HG02943 (cell line): ENCODE data around the gene EHMT2.
"Not testable (repeated sequence)": the region's sequence is repeated elsewhere in the genome, so short reads cannot be mapped to it uniquely, and the experiment has no call there.

ENCODE experiments used
- ATAC-seq: cut with Tn5 transposase; IDR thresholded peaks from one replicate; pipeline ENCODE4 v1.9.1; 2021; ENCODE audit warnings: mild to moderate bottlenecking, low read depth, moderate library complexity; ENCODE audit not compliant: unreplicated experiment

EHMT2 gene

DNA sequence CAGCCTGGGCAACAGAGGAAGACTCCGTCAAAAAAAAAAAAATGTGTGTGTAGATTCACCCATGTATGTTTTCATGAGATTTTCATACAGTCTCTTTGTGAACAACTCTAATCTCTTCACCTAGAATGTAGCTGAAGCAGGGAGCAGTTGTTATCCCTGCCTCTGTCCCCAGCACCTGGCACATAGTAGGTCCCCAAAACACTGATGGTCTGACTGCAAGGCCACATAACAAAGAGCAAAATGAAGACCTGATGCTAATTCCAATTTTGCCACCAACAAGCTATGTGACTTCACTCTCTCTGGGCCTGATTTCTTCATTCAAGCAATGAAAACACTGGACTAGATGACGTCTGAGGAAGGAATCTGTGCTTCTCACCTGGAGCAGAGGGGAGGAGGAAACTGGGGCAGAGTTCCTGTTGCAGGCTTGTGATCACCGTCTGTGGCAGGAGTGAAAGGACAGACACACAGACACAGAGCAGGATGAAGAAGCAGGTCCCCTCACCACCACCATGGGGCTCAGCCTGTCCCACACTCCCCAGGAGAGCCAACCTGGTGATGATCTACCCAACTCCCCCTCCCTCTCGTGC lies 23.3 kb downstream of the EHMT2 start:
- no peak for ATAC-seq

DNA sequence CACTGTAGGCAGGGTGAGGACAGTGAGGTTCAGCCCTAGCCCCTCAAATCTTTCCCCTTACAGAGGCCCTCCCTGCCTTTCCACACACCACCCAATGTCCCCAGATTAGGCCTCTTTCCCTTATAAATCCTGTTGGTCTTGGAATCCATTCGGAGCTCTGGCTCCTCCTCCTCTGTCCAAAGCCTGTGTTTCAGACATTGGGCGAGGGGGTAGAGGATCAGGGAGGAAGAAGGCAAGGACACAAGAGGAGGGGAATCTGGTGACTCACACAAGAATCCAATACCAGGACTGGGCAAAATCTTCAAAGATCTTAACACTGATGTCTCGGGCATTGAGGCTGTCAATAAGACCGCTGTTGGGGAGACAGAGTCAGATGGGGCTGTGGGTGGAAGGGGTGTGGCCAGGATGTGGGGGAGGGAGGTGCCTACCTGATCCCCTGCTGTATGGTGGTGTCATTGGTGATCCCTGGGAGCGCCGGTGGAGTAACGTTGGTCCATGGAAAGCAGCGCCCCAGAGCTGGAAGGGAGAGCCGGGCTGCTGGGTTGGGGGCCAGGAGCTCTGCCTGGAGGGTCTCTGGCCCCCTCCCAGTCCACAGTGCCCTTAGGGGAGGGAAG lies 26.3 kb downstream of the EHMT2 start:
- ATAC-seq, result no peak

DNA sequence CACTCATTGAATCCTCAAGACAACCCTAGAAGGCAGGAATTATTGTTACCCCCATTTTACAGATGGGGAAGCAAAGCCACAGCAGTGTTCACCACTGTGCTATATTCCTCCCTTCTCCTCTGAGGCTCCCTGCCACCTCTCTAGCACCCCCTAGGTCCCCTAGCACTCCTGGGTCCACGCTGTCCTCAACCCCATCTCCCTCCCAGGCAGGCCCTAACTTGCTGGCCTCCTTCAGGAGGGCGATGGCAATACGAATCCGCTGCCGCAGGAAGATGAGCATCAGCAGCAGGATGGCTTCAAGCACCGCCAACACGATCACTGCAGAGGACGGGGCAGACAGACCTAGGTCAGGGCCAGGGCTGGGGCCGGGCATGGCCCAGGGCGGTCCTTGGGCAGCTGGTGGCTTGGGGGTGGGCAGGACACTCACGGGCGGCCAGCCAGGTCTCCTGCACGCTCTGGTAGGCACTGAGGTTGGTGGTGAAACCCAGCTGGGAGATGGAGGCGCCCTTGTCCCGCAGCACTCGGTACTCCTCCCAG lies 27.0 kb downstream of the EHMT2 start:
- no peak for ATAC-seq

DNA sequence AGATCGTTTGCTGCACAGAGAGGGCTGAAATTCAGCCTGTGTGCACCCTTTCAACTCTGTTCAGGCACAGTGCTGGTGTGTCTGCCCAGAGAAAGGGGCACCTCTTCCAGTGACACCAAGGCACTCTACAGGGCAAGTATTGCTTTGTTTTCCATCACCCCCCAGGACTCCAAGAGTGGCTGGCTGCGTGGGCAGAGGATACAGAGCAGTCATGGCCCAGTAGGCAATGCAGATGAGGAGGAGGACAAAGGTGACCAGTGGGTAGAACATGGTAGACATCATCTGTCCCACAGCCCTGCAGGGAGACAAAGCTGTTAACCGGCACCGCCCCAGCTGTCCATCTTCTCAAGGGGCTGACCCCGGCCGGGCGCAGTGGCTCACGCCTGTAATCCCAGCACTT lies 28.2 kb downstream of the EHMT2 start:
- ATAC-seq, result no peak

DNA sequence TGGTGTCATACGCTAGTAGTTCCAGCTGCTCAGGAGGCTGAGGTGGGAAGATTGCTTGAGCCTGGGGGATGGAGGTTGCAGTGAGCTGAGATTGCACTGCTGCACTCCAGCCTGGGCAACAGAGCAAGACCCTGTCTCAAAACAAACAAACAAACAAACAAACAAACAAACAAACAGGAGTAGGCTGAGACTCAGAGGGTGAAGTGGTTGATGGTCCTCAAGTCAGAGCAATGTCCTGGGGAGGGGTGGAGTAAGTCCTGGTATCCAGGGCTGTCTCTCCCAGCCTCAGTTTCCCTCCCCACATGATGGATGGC lies 28.9 kb downstream of the EHMT2 start:
- ATAC-seq, result not testable (repeated sequence)

DNA sequence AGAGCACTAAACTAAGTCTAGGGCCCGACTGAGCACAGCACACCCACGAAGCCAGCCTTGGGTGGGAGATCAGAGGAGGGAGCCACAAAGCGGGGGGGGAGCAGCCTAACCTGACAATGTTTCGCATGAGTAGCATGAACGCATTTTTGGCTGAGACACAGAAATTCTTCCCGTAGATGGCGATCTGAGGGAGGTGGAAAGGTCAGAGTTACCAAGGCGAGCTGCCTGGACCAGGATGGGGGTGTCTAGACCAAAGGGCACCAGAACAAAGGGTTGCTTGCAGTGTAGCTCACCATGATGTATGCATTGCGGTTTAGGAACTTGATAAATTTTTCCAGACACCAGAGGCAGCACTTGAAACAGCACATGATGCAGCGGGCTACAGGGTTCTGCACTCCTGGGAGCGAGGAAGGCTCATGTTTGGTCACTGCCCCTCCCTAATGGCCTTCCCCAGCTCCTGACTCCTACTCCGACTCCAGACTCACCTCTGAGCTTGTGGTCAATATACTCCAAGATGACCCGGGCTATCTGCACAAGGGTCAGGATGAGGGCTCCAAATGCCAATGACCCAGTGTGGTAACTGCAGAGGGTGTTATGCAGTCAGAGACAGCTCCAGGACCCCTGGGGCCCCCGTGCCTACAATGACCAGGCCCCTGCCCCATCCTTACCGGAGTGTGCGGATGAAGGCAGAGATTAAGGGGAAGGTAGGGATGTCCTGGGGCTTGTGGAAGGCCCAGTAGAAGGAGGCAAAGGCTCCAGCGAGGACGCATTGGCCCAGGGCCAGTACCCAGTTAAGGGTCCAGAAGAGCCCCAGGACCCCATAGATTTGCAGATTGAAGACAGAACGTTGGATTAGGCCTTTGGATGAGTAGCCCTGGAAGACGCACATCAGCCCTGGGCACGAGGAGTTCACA lies 32.0 kb downstream of the EHMT2 start:
- no peak for ATAC-seq

DNA sequence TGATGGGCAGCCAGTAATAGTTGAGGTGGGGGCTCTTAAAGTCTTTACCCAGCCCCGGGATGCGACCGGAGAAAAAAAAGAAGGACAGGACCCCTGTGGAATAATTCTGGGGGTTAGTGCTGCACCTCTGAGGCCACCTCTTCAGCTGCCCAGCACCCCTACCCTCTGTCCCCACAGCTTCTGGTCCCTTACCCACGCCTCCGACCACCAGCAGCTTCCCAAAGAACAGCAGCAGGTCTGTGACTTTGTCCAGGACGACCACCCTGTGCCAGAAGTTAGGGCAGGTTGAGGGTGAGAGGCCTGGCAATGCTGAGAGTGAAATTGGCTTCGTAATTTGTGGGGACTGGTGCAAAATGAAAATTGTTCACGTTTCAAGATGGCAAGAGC lies 32.7 kb downstream of the EHMT2 start:
- no peak for ATAC-seq

DNA sequence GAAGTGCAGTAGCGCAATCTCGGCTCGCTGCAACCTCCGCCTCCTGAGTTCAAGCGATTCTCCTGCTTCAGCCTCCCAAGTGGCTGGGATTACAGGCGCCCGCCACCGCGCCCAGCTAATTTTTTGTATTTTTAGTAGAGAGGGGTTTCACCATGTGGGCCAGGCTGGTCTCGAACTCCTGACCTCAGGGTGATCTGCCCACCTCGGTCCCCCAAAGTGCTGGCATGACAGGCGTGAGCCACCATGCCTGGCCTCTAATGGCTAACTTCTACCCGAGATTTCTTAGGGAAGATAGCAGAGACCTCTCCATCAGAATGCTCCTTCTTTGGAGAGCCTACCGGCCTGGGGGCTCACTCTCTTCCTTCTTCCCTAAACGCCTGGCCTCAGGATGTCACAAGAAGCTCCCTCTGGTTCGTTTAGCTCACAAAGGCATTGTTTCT lies 33.4 kb downstream of the EHMT2 start:
- ATAC-seq, result not testable (repeated sequence)

DNA sequence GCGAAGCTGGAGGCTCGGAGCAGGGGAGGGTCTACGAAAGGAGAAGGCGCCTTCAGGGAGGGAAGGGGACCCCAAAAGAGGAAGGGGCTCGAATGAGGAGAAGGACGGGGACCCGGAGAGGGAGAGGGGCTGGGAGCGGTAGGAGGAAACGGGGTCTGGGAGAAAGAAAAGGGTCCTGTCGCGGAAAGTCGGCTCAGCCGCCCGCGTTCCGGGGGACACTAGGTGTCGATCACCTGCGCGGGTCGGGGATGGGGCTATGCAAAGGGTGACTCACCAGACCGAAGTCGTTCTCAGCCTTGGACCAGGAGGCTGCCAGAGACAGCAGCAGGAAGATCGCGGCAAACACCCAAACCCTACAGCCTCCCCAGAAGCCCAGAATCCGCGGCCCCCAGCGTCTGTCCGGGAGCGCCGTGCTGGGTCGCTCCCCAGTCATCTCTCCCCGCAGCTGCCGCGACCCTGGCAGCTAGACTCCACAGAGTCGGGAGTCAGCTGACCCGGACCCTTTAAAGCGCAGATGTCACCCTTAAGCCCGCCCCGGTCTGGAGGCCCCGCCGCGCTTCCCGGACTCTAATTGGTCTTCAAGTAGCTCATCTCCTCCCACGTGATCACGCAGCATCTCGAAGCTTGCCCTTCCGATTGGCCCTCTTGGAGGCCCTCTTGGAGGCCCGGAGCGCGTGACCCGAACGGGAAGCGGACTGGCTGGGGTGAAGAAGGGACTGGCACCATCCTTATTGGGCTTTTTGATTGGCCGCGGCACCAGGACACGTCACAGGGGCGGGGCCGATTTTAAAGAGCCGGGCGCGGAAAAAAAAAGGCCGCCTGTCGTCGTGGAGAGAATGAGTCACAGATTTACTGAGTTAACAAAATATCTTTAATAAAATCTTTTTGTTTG lies 34.9 kb downstream of the EHMT2 start, which contains the start of gene NEU1:
NEU1 (minus strand) TSS at position 478 of the 892 bp plus-strand sequence; CDS start at position 433, 45 bp downstream.
- peak; percentile 91 for ATAC-seq

DNA sequence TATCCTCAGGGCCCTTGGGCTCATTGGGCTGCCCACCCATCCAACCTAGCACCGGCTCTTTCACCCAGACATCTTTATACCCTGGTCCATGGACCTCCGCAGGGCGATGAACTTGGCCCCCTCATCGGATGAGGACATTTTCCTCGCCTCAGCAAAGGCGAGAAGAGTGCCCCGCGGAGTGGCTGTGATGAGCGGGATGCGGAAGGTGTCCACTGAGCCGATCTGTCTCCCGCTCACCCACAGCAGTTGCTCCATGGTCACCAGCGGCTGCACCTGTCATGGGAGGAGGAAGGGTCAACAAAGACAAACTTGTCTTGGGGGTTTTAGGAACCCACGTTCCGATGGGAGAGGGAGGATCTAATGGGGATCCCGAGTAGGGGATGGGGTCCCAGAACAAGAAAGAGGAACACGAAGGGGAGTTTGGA lies 35.6 kb downstream of the EHMT2 start:
- no peak for ATAC-seq

DNA sequence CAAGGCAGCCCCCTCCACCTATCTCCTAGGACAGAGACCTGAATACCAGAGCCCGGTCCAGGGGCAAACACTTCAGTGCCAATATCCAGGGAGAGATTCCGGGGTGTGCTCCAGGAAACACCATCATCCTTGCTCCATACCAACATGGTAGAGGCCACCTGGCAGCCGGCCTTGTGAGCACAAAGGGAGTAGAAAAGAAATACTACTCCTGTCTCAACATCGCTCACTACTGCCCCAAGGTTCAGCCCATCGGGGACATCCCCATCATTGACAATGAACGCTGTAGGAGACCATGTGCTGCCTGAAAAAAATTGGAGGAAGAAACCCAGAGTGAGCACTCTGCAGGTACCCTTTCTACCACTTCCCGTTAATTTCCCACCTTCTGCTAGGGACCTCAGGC lies 36.3 kb downstream of the EHMT2 start:
- no peak for ATAC-seq

DNA sequence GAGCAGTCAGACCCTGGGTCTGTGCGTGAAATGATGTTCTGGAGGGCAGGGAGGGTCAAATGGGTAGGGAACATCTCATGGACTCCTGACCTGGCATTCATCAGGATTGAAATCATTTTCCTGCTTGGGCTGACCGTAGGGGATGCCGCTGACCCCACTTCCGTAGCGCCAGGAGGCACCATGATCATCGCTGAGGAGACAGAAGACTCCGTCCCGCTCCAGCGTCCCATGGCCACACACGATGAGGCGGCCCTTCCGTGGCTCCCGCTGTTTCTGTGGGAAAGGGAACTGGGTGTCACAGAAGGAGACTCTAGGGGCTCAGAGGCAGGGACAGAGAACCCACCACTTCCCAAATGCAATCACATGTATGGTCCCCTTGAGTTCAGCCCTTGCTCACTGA lies 37.1 kb downstream of the EHMT2 start:
- no peak for ATAC-seq

DNA sequence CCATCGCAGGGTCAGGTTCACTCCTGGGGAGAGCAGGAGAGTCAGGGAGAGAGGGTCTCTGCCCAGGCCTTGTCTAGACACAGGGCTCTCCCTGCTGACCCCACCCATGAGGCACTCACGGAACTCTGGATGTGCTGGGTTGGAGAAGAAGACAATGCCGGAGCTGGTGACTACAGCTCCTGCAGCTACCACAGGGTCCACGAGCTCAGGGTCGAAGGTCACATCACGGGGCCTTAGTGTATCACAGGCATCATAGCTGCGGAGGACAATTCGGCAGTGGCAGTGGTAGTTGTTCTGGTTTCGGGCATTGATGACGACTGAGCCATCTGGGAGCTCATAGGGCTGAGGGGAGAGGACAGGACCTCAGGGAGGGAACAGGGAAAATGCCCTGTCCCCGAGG lies 37.6 kb downstream of the EHMT2 start:
- no peak for ATAC-seq

DNA sequence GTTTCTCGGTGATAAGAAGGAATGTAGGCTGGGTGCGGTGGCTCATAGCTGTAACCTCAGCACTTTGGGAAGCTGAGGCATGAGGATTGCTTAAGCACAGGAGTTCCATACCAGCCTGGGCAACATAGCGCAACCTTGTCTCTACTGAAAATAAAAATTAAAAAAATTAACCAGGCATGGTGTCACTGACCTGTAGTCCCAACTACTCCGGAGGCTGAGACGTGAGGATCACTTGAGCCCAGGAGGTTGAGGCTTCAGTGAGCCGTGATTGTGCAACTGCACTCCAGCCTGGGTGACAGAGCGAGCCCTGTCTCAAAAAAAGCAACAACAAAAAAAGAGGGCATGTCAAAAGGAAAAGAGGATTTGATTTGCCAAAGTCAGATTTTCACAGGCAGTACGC lies 38.8 kb downstream of the EHMT2 start:
- no peak for ATAC-seq

DNA sequence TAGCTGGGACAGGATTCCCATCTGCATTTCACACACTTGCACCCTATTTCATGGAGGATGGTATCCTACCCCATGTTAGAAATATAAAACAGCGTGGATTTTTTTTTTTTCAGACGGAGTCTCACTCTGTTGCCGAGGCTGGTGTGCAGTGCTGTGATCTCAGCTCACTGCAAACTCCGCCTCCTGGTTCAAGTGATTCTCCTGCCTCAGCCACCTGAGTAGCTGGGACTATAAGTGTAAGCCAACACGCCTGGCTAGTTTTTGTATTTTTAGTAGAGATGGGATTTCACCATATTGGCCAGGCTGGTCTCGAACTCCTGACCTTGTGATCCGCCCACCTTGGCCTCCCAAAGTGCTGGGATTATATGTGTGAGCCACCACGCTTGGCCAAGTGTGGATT lies 39.7 kb downstream of the EHMT2 start:
- not testable (repeated sequence) for ATAC-seq

DNA sequence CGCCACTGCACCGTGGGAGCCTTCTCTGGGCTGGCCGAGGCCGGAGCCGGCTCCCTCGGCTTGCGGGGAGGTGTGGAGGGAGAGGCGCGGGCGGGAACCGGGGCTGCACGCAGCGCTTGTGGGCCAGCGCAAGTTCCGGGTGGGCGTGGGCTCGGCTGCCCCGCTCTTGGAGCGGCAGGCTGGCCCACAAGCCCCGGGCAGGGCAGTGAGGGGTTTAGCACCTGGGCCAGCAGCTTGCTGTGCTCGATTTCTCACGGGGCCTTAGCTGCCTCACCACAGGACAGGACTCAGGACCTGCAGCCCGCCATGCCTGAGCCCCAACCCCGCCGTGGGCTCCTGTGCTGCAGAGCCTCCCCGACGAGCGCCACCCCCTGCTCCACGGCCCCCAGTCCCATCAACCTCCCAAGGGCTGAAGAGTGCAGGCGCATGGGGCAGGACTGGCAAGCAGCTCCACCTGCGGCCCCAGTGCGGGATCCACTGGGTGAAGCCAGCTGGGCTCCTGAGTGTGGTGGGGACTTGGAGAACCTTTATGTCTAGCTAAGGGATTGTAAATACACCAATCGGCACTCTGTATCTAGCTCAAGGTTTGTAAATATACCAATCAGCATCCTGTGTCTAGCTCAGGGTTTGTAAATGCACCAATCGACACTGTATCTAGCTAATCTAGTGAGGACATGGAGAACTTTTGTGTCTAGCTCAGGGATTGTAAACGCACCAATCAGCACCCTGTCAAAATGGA lies 45.3 kb downstream of the EHMT2 start:
- ATAC-seq, result not testable (repeated sequence)

DNA sequence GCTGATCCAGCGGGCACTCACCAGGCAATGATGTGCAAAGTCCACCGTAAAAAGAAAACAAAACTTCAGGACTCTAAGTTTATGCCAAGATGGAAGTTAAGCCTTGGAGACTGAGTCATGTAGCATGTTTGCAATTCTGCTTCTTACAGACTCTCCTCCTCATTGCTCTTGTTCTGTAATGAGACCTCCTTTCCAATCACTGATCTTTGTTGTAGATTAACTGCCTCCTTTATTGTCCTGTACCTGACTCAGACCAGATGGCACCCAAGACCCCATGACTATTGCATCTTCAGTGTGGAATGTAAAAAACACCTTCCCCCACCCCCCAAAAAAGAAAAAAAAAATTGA lies 46.0 kb downstream of the EHMT2 start:
- ATAC-seq, result no peak

DNA sequence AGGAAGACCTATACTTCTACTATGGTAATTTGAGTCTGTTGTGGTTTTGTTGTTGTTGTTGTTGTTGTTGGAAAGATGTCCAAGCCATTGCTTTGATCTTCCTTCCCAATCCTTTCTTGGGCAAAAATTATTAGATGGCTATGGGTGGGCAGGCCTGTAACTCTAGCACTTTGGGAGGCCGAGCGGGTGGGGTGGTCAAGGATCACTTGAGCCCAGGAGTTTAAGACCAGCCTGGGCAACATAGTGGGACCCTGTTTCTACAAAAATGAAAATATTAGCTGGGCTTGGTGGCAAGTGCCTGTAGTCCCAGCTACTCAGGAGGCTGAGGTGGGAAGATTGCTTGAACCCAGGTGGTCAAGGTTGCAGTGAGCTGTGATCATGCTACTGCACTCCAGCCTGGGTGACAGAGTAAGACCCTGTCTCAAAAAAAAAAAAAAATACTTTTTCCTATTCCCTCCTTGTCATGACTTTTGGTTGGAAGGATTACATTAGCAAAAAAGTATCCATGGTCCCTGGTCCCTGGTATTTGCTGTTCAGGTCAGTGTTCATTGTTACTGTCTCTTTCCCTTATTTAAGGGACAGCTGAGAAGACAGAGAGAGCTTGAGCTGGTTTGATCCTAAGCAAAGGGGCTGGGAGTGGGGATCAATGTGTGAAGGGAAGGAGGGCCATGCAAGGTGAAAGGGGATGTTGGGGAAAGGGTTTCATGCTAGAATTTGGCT lies 46.6 kb downstream of the EHMT2 start:
- no peak for ATAC-seq
